Liver (tissue), 9 donors: Measurements from ENCODE around the gene TTC38. TPM values are rescaled to one million over a fixed set of nuclear protein-coding genes. Genes with fewer than 3 reads are reported as not detected.

Experiments used
- DNase-seq: peaks from one replicate; pipeline ENCODE4 v3.0.0-alpha.2; 2017; ENCODE audit warnings: low spot score
- H3K27ac ChIP-seq, 2 donors: one replicate each; pipeline ENCODE4 v1.7.0; 2013; ENCODE audit warnings: inconsistent platforms in 2 of 2, low read length in 2 of 2, control low read depth in 1 of 2, low read depth in 1 of 2, mild to moderate bottlenecking in 1 of 2
- H3K27me3 ChIP-seq, 4 donors: one replicate each; pipeline versions ENCODE4 v1.6.1 to v1.7.0; 2013; ENCODE audit warnings: low read length in 3 of 4, inconsistent platforms in 1 of 4, mild to moderate bottlenecking in 1 of 4, moderate library complexity in 1 of 4; ENCODE audit not compliant: control insufficient read depth in 4 of 4, insufficient read depth in 4 of 4
- H3K36me3 ChIP-seq, 4 donors: one replicate each; pipeline versions ENCODE4 v1.6.1 to v1.7.0; 2013; ENCODE audit warnings: low read length in 3 of 4, mild to moderate bottlenecking in 3 of 4, low read depth in 1 of 4, moderate library complexity in 1 of 4; ENCODE audit not compliant: control insufficient read depth in 4 of 4, insufficient read depth in 3 of 4
- H3K4me1 ChIP-seq, 4 donors: one replicate each; pipeline versions ENCODE4 v1.6.1 to v1.7.0; 2013; ENCODE audit warnings: low read length in 3 of 4, mild to moderate bottlenecking in 3 of 4, moderate library complexity in 1 of 4; ENCODE audit not compliant: control insufficient read depth in 4 of 4, insufficient read depth in 4 of 4
- H3K4me3 ChIP-seq, 3 donors: one replicate each; pipeline versions ENCODE4 v1.6.1 to v1.7.0; 2013; ENCODE audit warnings: low read length in 3 of 3, control low read depth in 1 of 3, low read depth in 1 of 3, mild to moderate bottlenecking in 1 of 3
- H3K9ac ChIP-seq, 2 donors: one replicate each; pipeline ENCODE4 v1.7.0; 2013; ENCODE audit warnings: low read length in 2 of 2, mild to moderate bottlenecking in 2 of 2, moderate library complexity in 2 of 2, control low read depth in 1 of 2, low read depth in 1 of 2
- H3K9me3 ChIP-seq, 4 donors: one replicate each; pipeline versions ENCODE4 v1.6.1 to v1.7.0; 2013; ENCODE audit warnings: low read length in 3 of 4; ENCODE audit not compliant: control insufficient read depth in 4 of 4
- FOXA1 ChIP-seq: IDR thresholded peaks from 2 replicates; pipeline ENCODE4 v1.6.1; 2016; ENCODE audit warnings: antibody characterized with exemption
- GABPA ChIP-seq, 2 donors: IDR thresholded peaks in 1 of 2; conservative IDR thresholded peaks in 1 of 2; 2 replicates each; pipeline ENCODE4 v1.6.1; 2016; ENCODE audit warnings: antibody characterized with exemption in 2 of 2, mild to moderate bottlenecking in 1 of 2, moderate library complexity in 1 of 2
- HNF4A ChIP-seq, 2 donors: conservative IDR thresholded peaks; 2 replicates each; pipeline ENCODE4 v1.6.1; 2016; ENCODE audit warnings: antibody characterized with exemption in 2 of 2, mild to moderate bottlenecking in 2 of 2
- JUND ChIP-seq, 2 donors: IDR thresholded peaks; 2 replicates each; pipeline ENCODE4 v1.6.1; 2016; ENCODE audit warnings: antibody characterized with exemption in 2 of 2
- NR2F2 ChIP-seq: IDR thresholded peaks from 2 replicates; pipeline ENCODE4 v1.6.1; 2016; ENCODE audit warnings: antibody characterized with exemption
- RAD21 ChIP-seq, 2 donors: IDR thresholded peaks; 2 replicates each; pipeline ENCODE4 v1.6.1; 2016; ENCODE audit warnings: antibody characterized with exemption in 2 of 2, mild to moderate bottlenecking in 2 of 2
- RXRA ChIP-seq, 2 donors: IDR thresholded peaks; 2 replicates each; pipeline ENCODE4 v1.6.1; 2017 to 2018; ENCODE audit warnings: antibody characterized with exemption in 2 of 2, mild to moderate bottlenecking in 1 of 2
- SP1 ChIP-seq: IDR thresholded peaks from 2 replicates; pipeline ENCODE4 v1.6.1; 2018; ENCODE audit warnings: antibody characterized with exemption, mild to moderate bottlenecking
- YY1 ChIP-seq: IDR thresholded peaks from 2 replicates; pipeline ENCODE4 v1.6.1; 2016; ENCODE audit warnings: antibody characterized with exemption, mild to moderate bottlenecking
- WGBS: extraction: QIAGEN DNeasy Blood & Tissue Kit; methylation state at CpG from one replicate; pipeline ENCODE4 v1.1.7; 2013; 5-methylcytosine and 5-hydroxymethylcytosine counted together
- polyA plus RNA-seq, 2 donors: library from polyadenylated mRNA; stranded (reverse) in 1 of 2; unstranded in 1 of 2; fragments of 200-250 nt in 1 of 2; fragments of >200 nt in 1 of 2; fragmentation: Nextera tagmentation in 1 of 2; extraction: Ambion mirVana in 1 of 2; gene quantifications; one replicate each; pipeline versions ENCODE4 v1.2.1 to v1.2.3, GENCODE V29; 2013 to 2015
- total RNA-seq, 2 donors: library from RNA; depleted of rRNA; stranded (reverse); fragments of >200 nt; gene quantifications; one replicate each; pipeline ENCODE4 v1.2.3, GENCODE V29; 2014
- TF ChIP-seq, protein P1 (sequence below): IDR thresholded peaks from 2 replicates; pipeline ENCODE4 v1.6.1; 2016; ENCODE audit warnings: antibody characterized with exemption
- TF ChIP-seq, protein P2 (sequence below): IDR thresholded peaks from 2 replicates; pipeline ENCODE4 v1.6.1; 2016; ENCODE audit warnings: antibody characterized with exemption, mild to moderate bottlenecking
- TF ChIP-seq, protein P3 (sequence below): fragments of 150-350 bp; IDR thresholded peaks from 2 replicates; pipeline ENCODE4 v1.5.1; 2017; ENCODE audit warnings: improper control_type of control experiment, low read depth, low read length; ENCODE audit not compliant: missing input control
- TF ChIP-seq, protein P4 (sequence below): IDR thresholded peaks from 2 replicates; pipeline ENCODE4 v1.6.1; 2016; ENCODE audit warnings: antibody characterized with exemption
- donor health status: healthy.
- donor health status: healthy.
- donor health status: healthy.
- donor health status: healthy.
- donor health status: healthy.

TTC38 gene
- total and polyA plus RNA-seq, 4 donors: 63.9 to 389 (median 128) TPM

DNA sequence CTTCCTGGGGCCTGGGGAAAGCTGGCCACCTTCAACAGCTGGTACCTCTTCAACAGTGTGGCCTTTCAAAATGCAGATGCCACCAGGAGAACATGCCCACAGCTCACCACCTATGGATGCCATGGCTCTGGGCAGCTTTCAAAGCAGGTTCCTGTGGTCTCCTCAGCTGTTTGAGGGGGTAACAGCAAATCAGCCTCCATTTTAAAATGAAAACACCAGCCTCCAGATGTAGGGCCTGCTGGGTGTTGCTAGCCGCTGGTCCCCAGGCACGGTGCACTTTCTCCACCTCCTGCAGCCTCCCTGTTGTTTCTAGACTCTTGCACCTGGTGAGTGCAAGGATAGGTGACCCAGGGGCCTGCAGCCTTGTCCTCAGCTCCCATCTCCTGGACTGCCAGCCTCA, 27.7 kb upstream of the TTC38 start:
- 87% methylated on average over 2 of the region's 2 CpGs for WGBS
- peaks cover 4 to 18% (median 13%) of the 10 kb centered on the region in 4 donors for H3K4me1 ChIP-seq
- no peak overlapping the region for H3K4me3 ChIP-seq
- no peak overlapping the region for H3K9ac ChIP-seq
- no peaks in the 10 kb centered on the region for H3K27me3 ChIP-seq
- peaks cover 12 to 34% (median 32%) of the 10 kb centered on the region in 4 donors for H3K36me3 ChIP-seq
- H3K27ac ChIP-seq: no peak overlapping the region
- TF ChIP-seq NR2F2 (no peak), GABPA (IDR thresholded peaks at IDR 0.05 in 1 of 2, conservative IDR thresholded peaks at IDR 0.05 in 1 of 2) (no peak), RAD21 (IDR thresholded peaks at IDR 0.05) (no peak)
- TF ChIP-seq, protein P1, sequence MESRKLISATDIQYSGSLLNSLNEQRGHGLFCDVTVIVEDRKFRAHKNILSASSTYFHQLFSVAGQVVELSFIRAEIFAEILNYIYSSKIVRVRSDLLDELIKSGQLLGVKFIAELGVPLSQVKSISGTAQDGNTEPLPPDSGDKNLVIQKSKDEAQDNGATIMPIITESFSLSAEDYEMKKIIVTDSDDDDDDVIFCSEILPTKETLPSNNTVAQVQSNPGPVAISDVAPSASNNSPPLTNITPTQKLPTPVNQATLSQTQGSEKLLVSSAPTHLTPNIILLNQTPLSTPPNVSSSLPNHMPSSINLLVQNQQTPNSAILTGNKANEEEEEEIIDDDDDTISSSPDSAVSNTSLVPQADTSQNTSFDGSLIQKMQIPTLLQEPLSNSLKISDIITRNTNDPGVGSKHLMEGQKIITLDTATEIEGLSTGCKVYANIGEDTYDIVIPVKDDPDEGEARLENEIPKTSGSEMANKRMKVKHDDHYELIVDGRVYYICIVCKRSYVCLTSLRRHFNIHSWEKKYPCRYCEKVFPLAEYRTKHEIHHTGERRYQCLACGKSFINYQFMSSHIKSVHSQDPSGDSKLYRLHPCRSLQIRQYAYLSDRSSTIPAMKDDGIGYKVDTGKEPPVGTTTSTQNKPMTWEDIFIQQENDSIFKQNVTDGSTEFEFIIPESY: no peak
- no peaks in the 10 kb centered on the region for H3K9me3 ChIP-seq
- no peak for DNase-seq

DNA sequence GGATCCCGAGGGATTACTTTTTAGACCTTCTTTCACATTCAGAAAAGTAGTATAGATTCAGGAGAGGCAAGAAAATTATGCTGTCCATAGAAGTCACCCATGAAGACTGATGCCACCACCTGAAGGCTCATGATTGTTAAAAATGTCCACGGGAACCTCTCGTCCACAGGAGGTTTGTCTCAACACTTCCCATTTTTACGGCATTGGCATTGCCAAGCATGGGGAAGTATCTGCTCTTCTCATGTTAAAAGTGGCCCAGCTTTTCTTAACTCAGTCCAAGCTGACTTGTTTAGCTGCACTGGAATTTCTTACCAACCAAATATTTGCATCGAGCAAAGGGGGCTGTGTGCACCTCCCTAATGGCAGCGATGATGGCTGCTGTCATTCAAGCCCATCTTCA, 27.3 kb upstream of the TTC38 start:
- no peak for TF ChIP-seq YY1
- TF ChIP-seq, protein P2, sequence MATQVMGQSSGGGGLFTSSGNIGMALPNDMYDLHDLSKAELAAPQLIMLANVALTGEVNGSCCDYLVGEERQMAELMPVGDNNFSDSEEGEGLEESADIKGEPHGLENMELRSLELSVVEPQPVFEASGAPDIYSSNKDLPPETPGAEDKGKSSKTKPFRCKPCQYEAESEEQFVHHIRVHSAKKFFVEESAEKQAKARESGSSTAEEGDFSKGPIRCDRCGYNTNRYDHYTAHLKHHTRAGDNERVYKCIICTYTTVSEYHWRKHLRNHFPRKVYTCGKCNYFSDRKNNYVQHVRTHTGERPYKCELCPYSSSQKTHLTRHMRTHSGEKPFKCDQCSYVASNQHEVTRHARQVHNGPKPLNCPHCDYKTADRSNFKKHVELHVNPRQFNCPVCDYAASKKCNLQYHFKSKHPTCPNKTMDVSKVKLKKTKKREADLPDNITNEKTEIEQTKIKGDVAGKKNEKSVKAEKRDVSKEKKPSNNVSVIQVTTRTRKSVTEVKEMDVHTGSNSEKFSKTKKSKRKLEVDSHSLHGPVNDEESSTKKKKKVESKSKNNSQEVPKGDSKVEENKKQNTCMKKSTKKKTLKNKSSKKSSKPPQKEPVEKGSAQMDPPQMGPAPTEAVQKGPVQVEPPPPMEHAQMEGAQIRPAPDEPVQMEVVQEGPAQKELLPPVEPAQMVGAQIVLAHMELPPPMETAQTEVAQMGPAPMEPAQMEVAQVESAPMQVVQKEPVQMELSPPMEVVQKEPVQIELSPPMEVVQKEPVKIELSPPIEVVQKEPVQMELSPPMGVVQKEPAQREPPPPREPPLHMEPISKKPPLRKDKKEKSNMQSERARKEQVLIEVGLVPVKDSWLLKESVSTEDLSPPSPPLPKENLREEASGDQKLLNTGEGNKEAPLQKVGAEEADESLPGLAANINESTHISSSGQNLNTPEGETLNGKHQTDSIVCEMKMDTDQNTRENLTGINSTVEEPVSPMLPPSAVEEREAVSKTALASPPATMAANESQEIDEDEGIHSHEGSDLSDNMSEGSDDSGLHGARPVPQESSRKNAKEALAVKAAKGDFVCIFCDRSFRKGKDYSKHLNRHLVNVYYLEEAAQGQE: no peak
- TF ChIP-seq SP1: no peak
- TF ChIP-seq HNF4A (conservative IDR thresholded peaks at IDR 0.05): no peak
- TF ChIP-seq, protein P3, sequence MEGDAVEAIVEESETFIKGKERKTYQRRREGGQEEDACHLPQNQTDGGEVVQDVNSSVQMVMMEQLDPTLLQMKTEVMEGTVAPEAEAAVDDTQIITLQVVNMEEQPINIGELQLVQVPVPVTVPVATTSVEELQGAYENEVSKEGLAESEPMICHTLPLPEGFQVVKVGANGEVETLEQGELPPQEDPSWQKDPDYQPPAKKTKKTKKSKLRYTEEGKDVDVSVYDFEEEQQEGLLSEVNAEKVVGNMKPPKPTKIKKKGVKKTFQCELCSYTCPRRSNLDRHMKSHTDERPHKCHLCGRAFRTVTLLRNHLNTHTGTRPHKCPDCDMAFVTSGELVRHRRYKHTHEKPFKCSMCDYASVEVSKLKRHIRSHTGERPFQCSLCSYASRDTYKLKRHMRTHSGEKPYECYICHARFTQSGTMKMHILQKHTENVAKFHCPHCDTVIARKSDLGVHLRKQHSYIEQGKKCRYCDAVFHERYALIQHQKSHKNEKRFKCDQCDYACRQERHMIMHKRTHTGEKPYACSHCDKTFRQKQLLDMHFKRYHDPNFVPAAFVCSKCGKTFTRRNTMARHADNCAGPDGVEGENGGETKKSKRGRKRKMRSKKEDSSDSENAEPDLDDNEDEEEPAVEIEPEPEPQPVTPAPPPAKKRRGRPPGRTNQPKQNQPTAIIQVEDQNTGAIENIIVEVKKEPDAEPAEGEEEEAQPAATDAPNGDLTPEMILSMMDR: no peak
- TF ChIP-seq, protein P1: no peak
- no peak for TF ChIP-seq FOXA1
- TF ChIP-seq RXRA (IDR thresholded peaks at IDR 0.05): no peak
- TF ChIP-seq, protein P4, sequence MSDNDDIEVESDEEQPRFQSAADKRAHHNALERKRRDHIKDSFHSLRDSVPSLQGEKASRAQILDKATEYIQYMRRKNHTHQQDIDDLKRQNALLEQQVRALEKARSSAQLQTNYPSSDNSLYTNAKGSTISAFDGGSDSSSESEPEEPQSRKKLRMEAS: no peak
- no peak for TF ChIP-seq JUND (IDR thresholded peaks at IDR 0.05)
- no peak for TF ChIP-seq RAD21 (IDR thresholded peaks at IDR 0.05)
- H3K36me3 ChIP-seq: peaks cover 11 to 34% (median 28%) of the 10 kb centered on the region in 4 donors
- DNase-seq: no peak

More for the DNA sequence above, 27.3 kb upstream of the TTC38 start:
- Histone ChIP-seq H3K4me3 (no peak overlapping the region), H3K4me1 (peaks cover 4 to 22% (median 13%) of the 10 kb centered on the region in 4 donors), H3K9me3 (no peaks in the 10 kb centered on the region), H3K27me3 (no peaks in the 10 kb centered on the region), H3K27ac (no peak overlapping the region), H3K9ac (no peak overlapping the region)
- 75% methylated on average over 6 of the region's 6 CpGs for WGBS
